Measurements from ENCODE around the gene TTLL11.

The TTLL11 gene

GRCh38 chr9:121785673-121786542, 307.2 kb downstream of the TTLL11 start:
- DNase-seq (ENCODE audit: low spot score) = no peak

GRCh38 chr9:121784731-121785411, 308.2 kb downstream of the TTLL11 start:
- no peak for DNase-seq (ENCODE audit: low spot score)

GRCh38 chr9:121783521-121784507, 309.3 kb downstream of the TTLL11 start:
- DNase-seq (ENCODE audit: low spot score) = peak; percentile 56

GRCh38 chr9:121783111-121783510, 310.0 kb downstream of the TTLL11 start:
- DNase-seq (ENCODE audit: low spot score) = no peak

GRCh38 chr9:121782514-121783110, 310.5 kb downstream of the TTLL11 start:
- DNase-seq (ENCODE audit: low spot score) = no peak

GRCh38 chr9:121781701-121782464, 311.2 kb downstream of the TTLL11 start:
- DNase-seq (ENCODE audit: low spot score) = no peak

- no peak for DNase-seq (ENCODE audit: low spot score)
Observed at GRCh38 chr9:121781145-121781548, 312.0 kb downstream of the TTLL11 start.

- no peak for DNase-seq (ENCODE audit: low spot score)
Observed at GRCh38 chr9:121780177-121781040, 312.7 kb downstream of the TTLL11 start.

GRCh38 chr9:121779381-121780117, 313.6 kb downstream of the TTLL11 start:
- DNase-seq (ENCODE audit: low spot score) = no peak

GRCh38 chr9:121778252-121779225, 314.6 kb downstream of the TTLL11 start:
- no peak for DNase-seq (ENCODE audit: low spot score)

- no peak for DNase-seq (ENCODE audit: low spot score)
Observed at GRCh38 chr9:121776739-121777637, 316.1 kb downstream of the TTLL11 start.

- DNase-seq (ENCODE audit: low spot score) = no peak
Observed at GRCh38 chr9:121776001-121776738, 316.9 kb downstream of the TTLL11 start.

GRCh38 chr9:121774715-121775613, 318.1 kb downstream of the TTLL11 start:
- DNase-seq (ENCODE audit: low spot score) = no peak

GRCh38 chr9:121773954-121774714, 319.0 kb downstream of the TTLL11 start:
- DNase-seq (ENCODE audit: low spot score) = no peak
